Lower lobe of right lung (tissue), 2 donors: Measurements from ENCODE around the gene WFDC10B. TPM values are rescaled to one million over a fixed set of nuclear protein-coding genes. Genes with fewer than 3 reads are reported as not detected.

ENCODE experiments used
- ATAC-seq, 2 donors: fragments of 200-7000 bp; cut with Tn5 transposase; one replicate each; pipeline ENCODE4 v1.9.1; 2020 to 2022; ENCODE audit warnings: mild to moderate bottlenecking in 2 of 2, moderate library complexity in 2 of 2
- DNase-seq: peaks from one replicate; pipeline ENCODE4 v3.0.0-alpha.2; 2020
- H3K27ac ChIP-seq: fragments of 200-600 bp; one replicate; pipeline ENCODE4 v1.8.0; 2022
- H3K27me3 ChIP-seq: fragments of 200-600 bp; one replicate; pipeline ENCODE4 v1.8.0; 2022; ENCODE audit warnings: low read depth
- H3K36me3 ChIP-seq: fragments of 200-600 bp; one replicate; pipeline ENCODE4 v1.8.0; 2022; ENCODE audit warnings: mild to moderate bottlenecking
- H3K4me1 ChIP-seq: fragments of 200-600 bp; one replicate; pipeline ENCODE4 v1.8.0; 2022
- H3K4me3 ChIP-seq: fragments of 200-600 bp; one replicate; pipeline ENCODE4 v1.8.0; 2022; ENCODE audit warnings: mild to moderate bottlenecking
- H3K9me3 ChIP-seq: fragments of 200-600 bp; one replicate; pipeline ENCODE4 v1.8.0; 2022
- intact Hi-C: fragments of 100-400 bp; cut with DNase I; formaldehyde crosslinking; loops from one replicate; pipeline ENCODE4 v1.11.0; 2022
- long read RNA-seq: library from polyadenylated mRNA; unstranded; transcript quantifications from one replicate; pipeline ENCODE4 v2.0.0, GENCODE V29; 2021
- total RNA-seq: library from RNA; stranded (reverse); fragmentation: NEBNext Ultra II Directional; extraction: Animal tissue kit (Norgen Biotek cat#: 25700); gene quantifications from one replicate; pipeline ENCODE4 v1.2.1, GENCODE V29; 2021
- TF ChIP-seq, protein P1 (sequence below): fragments of 200-600 bp; IDR thresholded peaks from one replicate; pipeline ENCODE4 v1.8.0; 2022; ENCODE audit warnings: antibody characterized with exemption, mild to moderate bottlenecking
- donor health status: DM: no; HTN: yes; CAD: no; lungs with severe emphysema.

Gene WFDC10B
- total RNA-seq: 1.2 TPM
- long read RNA-seq, partial matches to known transcripts: 0 of 2 reads
- long read RNA-seq, other reads (novel, unspliced or antisense): 2 of 2 reads

GRCh38 chr20:45704969-45705637 lies at the start of gene WFDC10B:
WFDC10B (minus strand) TSS chr20:45705019; CDS start chr20:45685992, 19,027 bp downstream.
- Histone ChIP-seq H3K27ac (no peak within 1 kb of the TSS), H3K4me3 (no peak within 1 kb of the TSS), H3K9me3 (no peaks in the 10 kb centered on the region), H3K36me3 (no peaks in the 10 kb centered on the region), H3K4me1 (no peaks in the 10 kb centered on the region), H3K27me3 (no peaks in the 10 kb centered on the region)
- intact Hi-C loops: no loop called here
- TF ChIP-seq, protein P1, sequence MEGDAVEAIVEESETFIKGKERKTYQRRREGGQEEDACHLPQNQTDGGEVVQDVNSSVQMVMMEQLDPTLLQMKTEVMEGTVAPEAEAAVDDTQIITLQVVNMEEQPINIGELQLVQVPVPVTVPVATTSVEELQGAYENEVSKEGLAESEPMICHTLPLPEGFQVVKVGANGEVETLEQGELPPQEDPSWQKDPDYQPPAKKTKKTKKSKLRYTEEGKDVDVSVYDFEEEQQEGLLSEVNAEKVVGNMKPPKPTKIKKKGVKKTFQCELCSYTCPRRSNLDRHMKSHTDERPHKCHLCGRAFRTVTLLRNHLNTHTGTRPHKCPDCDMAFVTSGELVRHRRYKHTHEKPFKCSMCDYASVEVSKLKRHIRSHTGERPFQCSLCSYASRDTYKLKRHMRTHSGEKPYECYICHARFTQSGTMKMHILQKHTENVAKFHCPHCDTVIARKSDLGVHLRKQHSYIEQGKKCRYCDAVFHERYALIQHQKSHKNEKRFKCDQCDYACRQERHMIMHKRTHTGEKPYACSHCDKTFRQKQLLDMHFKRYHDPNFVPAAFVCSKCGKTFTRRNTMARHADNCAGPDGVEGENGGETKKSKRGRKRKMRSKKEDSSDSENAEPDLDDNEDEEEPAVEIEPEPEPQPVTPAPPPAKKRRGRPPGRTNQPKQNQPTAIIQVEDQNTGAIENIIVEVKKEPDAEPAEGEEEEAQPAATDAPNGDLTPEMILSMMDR: no peak
- ATAC-seq (no peak), DNase-seq (no peak)

- TF ChIP-seq, protein P1: no peak
- ATAC-seq: no peak
- no peaks in the 10 kb centered on the region for H3K36me3 ChIP-seq
Observed at GRCh38 chr20:45752746-45753145, 47.9 kb upstream of the WFDC10B start.

DNA sequence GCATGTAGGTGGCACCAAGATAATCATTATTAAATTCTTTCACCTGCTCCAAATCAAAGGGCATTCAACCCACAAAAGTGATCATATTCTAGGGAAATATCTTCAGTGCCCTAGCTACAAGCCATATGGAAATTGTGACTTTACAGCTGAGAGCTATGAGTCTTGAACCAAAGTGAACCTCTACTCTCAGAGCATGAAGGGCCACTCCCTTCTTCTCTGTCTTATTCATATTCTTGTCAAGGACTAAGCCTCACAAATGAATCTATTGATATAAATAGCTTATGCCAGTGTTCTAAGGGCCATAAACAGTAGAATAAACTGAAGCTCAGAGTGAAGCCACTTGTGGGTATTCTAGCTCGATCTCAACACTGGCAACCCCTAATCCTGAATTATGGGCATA lies 46.9 kb upstream of the WFDC10B start:
- DNase-seq (no peak), ATAC-seq (no peak)
- TF ChIP-seq, protein P1: no peak
- Histone ChIP-seq H3K27me3 (no peaks in the 10 kb centered on the region), H3K36me3 (no peaks in the 10 kb centered on the region), H3K9me3 (no peaks in the 10 kb centered on the region), H3K27ac (no peak overlapping the region), H3K4me3 (no peak overlapping the region), H3K4me1 (no peaks in the 10 kb centered on the region)
- intact Hi-C loops: no loop called here

More at GRCh38 chr20:45752746-45753145, 47.9 kb upstream of the WFDC10B start:
- Histone ChIP-seq H3K4me1 (no peaks in the 10 kb centered on the region), H3K4me3 (no peak overlapping the region), H3K27me3 (no peaks in the 10 kb centered on the region), H3K9me3 (no peaks in the 10 kb centered on the region), H3K27ac (no peak overlapping the region)
- no peak for DNase-seq
- intact Hi-C loops: no loop called here

GRCh38 chr20:45745015-45745414 lies 40.2 kb upstream of the WFDC10B start:
- Histone ChIP-seq H3K4me3 (no peak overlapping the region), H3K9me3 (no peaks in the 10 kb centered on the region), H3K27me3 (no peaks in the 10 kb centered on the region), H3K4me1 (no peaks in the 10 kb centered on the region), H3K36me3 (no peaks in the 10 kb centered on the region), H3K27ac (no peak overlapping the region)
- TF ChIP-seq, protein P1: no peak
- intact Hi-C loops: no loop called here
- ATAC-seq (no peak), DNase-seq (no peak)

- Histone ChIP-seq H3K27me3 (no peaks in the 10 kb centered on the region), H3K36me3 (no peaks in the 10 kb centered on the region), H3K4me3 (no peak overlapping the region), H3K4me1 (no peaks in the 10 kb centered on the region), H3K27ac (no peak overlapping the region), H3K9me3 (no peaks in the 10 kb centered on the region)
- intact Hi-C loops: no loop called here
- ATAC-seq (no peak), DNase-seq (no peak)
- TF ChIP-seq, protein P1: no peak
Observed at GRCh38 chr20:45742596-45742995, 37.8 kb upstream of the WFDC10B start.
